Iris pigment epithelial cell (primary cell): ENCODE results near the gene RAX.
A peak's percentile ranks its signal among the peaks of the same experiment; 100 is the strongest.
"Not testable (repeated sequence)": the region's sequence is repeated elsewhere in the genome, so short reads cannot be mapped to it uniquely, and the experiment has no call there.

Source experiments
- DNase-seq: peaks from one replicate; pipeline ENCODE4 v3.0.0-alpha.2; 2011; ENCODE audit warnings: low read depth

The RAX gene

DNA sequence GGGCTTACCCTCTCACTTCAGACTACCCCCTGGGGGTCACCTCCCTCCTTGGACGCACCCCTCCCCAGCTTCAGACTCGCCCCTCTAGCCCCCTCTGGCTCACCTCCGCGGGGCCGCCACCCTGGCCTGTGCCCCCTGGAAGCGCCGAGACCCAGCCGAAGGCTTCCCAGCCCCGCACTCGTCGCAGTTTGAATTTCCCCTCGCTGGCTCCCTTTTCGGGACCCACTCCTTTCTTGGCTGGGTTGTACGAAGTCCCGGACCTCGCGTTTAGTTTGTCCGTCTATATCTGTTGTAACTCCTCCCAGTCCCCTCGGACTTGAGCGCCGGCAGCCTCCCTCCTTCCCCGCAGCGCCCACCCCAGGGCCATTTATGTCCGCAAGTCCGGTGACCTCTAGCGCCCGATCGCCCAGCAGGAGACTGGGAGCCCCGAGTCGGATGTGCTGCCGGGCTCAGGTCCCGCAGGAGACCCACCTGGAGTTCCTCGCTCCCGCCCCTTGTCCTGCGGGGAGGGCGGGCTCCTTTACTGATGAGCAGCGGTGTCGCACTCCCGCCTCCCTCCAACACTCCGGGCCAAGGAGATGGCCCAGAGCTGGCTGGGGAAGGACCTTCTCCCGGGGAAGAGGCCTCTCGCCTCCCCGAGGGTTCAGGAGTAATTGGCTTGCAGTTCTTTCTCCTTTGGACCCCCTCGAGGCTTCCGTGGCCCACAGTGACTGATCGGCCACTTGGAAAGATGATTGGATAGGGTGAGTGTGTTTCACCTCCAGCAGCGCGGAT lies 692 bp upstream of the RAX start:
- DNase-seq: no peak

DNA sequence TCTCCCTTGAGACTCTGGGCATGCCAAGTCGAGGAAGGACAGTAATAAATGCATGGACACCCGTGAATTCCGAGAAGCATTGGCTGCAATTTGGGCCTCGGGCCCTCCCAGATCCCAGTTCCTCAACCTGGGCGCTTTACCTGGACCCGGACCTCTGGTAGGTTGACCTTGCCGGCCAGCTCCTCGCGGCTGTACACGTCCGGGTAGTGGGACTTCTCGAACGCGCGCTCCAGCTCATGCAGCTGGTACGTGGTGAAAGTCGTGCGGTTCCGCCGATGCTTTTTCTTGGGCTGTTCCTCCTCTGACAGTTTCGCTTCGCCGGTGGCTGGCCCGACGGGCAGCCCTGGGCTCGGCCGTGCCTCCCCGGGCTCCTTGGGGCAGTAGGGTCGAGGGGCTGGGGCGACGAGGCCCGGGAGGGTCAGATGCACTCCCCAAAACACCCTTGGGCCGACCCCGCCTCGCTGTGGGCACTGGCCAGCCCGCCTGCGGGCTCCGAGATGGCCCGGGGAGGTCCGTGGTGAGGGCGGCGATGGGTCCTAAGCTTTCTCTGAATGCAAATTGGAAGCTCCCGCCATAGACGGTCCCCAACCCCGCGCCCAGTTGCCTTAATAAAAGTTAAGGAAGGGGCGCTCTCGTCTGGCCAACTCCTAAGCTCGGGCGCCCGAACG lies 899 bp downstream of the RAX start:
- no peak for DNase-seq

DNA sequence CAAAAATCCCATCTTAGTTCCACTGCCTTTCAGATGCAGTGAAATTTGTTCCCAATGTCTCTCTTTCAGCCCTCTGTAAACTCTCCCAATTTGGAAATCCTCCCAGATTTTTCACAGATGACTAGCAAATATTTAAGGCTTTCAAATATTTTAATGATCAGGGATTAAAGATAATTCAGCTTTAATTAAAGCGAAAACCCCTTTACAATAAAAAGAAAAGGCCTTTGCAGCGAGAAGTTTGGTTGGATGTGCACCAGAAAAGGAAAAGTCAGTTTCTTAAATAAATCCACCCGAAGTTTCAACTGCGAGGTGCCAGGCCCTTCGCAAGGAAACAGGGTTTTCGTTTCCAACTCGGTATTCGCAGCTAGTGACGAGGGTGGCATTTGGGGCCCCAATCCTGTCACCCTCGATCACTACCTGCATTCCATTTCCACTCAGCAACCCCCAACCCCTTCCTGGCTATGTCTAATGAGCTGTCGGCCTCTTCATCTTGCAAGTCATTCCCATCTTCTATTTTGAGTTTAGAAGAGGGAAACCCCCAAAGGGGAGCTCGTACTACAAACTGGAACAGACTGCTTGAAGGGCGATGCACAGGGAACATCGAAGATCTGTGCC lies 1.5 kb downstream of the RAX start:
- DNase-seq: no peak

DNA sequence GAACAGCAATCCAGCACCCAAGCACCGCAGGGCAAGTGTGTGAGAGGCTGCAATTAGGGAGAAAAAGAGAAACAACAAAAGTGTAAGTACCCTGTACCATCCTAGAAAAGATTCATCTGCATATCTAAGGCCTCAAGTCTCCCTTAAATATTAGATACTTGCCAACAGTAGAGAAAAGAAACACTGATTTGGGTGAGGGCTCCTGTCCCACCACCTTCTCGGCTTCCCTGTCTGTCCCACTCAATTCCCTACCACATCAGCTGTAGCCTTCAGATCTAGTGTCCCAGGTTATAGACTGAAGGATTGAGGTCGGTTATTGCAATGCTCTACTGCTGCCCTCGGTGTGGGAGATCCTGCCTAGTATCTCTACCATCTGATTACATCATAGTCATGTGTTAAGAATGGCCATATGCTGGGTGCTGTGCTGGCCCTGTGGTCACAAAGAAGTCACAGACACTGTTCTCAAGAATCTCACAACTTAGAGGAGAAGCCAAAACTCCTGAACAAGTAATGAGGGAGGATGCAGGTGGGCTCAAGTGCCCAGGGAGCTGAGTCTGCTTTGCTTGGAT lies 2.5 kb downstream of the RAX start:
- DNase-seq: no peak

DNA sequence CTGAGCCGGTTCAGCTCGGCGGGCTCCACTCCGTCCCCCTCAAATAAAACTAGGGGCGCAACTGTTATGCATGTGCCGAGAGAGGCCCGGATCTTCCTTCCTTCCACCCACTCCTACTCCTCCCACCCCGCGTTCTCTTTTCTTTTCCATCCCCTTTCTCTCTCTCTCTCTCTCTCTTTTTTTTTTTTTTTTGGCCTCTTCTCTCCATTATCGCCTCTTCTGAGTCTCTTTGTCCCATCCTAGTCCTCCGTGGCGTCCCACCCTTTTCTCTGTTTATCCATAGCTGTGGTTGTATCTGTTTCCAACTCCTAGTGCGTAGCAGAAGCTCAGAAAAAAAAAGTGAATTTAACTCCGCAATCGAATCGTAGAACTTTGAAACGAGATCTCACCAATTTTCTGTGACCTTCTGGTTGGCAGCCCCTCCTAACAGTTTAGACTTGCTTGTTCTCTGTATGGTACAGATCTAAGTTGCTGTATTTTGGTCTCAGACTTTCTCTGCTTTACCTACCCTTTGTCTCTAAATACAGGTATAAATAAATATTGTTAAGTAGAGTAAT lies 3.6 kb downstream of the RAX start:
- DNase-seq: no peak

DNA sequence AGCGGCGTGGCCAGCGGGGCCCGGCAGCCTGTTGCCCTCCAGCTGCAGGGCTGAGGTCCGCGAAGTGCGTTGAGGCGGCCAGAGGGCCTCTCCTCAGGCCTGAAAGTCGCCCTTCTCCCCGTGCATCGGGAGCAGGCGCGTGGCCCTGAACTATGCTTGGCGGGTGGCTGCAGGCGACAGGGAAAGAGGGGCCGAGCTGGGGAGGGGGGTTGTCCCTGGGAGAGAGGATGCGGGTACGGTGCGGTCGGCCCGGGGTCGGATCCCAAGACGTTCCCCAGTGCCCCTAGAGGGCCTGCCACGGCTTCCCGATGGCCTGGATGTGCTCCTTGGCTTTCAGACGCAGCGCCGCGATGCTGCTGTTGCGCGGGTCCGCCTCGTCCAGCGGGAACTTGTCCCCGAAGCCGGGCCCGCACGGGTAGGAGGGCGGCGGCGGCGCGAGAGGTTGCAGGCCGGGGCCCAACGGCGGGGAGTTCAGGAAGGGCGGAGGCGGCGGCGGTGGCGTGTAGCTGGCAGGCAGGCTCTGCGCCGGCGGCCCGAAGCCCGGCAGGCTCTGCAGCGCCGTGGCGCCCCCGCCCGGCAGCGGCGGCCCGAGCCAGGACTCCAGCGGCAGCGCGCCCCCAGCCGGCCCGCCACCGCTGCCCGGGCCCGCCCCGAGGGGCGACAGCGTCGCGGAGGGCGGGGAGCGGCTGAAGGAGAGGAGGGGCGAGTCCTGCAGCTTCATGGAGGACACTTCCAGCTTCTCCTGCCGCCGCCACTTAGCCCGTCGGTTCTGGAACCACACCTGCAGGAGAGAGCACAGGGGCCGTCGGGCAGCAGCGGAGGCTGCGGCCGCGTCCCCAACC lies 4.3 kb downstream of the RAX start:
- DNase-seq: peak; percentile 31

DNA sequence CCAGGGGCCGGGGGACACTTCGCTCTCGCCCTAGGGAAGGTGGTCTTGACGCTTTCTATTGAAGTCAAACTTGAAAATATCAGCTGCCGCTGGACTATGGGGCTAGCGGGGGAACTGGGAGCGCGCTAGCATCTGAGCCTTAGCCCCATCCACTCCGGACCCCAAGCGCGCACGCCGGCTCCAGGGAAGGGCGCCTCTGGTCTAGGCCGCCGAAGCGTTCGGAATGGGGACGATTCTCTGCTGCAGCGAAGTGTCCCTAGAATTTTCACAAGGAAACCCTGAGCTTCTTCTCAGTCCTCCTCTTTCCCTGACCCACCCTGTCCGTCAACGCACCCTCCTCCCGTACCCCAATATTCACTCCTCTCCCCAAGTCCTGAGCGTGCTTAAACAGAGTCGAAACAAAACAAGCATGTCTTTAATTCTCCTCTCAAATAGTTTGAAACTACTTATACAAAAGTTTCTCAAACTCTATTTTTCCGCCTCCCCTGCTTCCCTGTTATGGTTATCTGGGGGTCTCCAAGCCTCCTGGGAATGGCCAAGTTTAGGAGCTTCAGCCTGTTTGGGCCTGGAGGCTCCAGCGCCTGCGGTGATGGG lies 5.0 kb downstream of the RAX start:
- no peak for DNase-seq

DNA sequence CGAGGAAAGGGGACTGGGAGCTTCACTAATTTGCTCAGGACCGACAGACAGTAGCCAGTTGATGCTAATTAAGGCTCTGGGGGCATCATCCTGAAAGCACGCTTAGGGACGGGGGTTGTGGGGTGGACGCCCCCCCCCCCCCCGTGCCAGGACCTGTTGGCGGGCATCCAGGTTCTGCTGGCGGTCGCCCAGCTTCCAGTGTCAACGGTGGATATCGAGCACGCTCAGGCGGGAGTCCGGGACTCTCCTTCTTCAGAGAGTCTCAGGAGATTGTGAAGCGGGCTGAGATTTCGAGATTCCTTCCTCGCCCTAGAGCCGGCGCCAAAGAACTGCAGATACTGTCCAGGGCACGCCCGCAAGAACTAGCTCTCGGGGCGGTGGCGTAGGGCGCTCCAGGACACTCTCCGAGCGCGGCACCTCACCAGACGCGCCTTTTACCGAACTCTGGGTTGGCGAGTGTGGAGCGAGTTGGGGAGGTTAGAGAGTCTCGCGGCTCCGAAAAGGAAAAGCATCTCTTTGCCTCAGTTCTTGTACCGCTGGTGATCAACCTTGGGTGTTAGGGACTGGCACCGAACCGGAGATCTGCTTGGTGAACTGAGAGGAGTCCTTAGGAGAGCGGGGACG lies 5.6 kb downstream of the RAX start:
- no peak for DNase-seq

DNA sequence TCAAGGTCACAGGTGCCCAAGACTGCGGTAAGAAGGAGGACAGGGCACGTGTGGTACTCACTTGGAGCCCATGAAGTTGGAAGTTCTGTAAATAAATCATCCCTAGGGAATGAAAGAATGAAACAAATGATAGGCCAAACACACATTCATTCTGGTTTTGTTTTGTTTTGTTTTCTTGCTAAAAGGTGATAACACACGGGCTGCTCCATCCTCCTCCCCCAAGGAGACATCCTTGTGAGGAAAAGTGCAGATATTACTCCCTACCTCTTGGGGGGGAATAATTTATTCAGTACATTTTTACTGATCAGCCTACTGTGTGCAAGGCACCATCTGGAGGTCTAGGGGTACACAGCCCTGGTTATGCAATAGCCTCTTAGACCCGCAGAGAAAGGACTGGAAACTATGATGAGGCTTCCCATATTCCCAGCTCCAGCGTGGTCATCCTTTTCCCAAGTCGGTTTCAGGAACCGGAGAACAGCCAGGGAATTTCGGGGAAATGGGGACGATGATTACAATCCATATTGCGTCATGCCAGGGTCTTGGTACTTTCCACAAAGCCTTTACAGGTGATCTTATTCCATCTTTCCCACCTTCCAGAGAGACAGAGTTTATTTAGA lies 6.3 kb downstream of the RAX start:
- DNase-seq: no peak

DNA sequence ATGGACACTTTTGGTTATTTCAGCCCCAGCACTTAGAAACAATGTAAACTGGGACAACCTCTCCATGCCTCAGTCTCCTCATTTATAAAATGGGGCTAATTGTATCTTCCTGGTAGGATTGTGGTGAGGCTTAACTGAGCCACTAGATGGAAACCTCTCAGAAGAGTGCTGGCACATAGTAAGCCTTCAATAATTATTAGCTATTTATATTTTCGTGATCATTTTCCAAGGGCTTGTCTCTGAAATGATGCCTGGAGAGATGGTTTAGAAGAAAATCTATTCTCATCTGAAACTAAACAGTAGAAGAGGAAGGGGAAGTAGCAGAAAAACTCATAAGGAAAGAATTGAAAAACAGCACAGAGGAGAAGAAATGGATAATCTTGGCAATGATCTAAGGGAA lies 6.8 kb downstream of the RAX start:
- DNase-seq: no peak

DNA sequence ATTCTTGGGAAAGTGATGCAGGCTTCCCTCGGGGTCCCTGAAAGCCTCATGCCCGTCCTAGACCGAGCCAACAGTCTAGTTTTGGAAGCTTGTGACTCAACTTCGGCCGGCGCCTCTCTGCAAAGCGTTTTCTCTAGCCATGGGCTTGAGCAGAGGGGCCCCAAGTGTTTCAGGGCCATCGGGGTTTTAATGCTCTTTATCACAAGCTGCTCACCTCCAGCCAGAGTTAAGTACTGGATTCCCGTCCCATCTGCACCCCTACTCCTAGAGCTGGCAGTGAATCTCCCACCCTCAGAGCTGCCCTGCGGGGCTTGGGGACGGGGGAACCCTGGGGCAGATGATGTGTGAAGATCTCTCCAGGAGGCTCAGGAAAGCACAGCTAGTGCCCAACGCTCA lies 7.3 kb downstream of the RAX start:
- DNase-seq: no peak

DNA sequence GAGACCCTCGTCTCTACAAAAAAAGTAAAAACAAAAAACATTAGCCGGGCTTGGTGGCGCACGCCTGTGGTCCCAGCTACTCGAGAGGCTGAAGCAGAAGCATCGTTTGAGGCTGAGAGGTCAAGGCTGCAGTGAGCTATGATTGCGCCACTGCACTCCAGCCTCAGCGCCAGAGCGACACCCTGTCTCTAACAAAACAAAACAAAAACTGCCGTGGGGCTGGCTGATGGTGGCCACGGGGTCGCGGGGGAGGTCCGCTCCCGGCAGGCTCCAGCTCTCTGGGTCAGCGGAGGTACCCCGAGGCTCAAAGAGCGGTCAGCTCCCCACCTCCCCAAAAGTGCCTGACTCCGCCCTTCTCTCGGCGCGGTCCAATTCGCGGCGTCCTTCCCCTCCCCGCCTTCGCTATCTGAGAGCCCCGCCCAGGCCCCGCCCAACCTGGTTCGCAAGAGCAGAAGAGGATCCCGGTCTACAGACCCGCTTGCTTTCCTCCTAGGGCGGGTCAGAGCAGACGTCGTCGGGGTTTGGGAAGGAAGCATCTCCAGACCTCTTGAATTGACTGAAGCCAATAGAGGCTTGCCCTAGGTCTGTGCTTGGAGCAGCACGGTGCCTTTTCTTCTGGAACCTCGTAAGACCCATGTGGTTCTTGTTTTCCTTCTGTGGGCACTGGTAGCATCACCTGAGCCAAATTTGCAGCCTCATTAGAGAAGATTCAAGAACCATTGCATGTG lies 7.8 kb downstream of the RAX start:
- DNase-seq: no peak

DNA sequence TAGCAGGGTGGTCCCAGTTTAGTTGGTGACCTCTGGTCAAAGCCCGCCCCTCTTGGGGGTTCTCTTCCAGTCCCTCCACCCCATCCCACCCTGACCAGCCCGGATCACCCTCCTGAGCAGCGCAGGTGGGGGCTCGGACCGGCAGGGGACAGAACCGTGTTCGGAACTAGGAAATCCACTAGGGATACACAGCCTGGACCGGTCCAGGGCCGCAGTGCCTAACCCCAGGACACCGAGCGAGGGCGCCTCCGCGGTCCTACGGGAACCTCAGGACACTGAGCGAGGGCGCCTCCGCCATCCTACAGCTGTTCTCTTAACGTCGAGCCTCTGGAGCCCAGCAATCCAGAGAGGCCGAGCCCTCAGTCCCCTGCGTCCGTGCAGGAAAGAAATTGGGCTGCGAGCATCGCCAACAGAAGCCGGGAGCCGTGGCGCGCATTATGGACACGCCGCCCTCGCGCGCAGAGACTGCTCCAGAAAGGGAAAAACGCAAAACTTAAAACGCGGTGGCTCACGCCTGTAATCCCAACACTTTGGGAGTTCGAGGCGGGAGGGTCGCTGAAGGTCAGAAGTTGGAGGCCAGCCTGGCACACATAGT lies 8.5 kb downstream of the RAX start:
- no peak for DNase-seq

DNA sequence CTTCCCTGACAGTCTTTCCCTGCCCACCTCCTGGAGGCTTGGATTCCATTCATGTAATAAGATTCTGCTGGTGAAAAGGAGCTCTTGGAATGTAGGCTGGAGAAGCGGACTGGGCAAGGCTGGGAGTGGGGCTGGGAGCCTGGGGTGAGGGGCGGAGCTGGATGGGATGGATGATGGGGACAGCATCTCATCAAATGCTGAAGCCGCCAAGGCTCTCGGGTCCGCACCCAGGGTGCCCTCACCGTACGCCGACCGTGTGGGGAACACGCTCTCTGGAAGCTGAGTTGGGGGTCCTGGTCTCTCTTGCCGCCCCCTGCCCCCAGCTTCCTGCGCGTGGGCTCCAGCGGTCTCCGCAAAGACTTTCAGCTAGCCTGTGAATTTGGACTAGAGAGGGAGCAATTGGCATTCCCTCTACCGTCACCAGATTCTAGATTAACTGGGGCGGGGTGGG lies 9.1 kb downstream of the RAX start:
- DNase-seq: no peak

DNA sequence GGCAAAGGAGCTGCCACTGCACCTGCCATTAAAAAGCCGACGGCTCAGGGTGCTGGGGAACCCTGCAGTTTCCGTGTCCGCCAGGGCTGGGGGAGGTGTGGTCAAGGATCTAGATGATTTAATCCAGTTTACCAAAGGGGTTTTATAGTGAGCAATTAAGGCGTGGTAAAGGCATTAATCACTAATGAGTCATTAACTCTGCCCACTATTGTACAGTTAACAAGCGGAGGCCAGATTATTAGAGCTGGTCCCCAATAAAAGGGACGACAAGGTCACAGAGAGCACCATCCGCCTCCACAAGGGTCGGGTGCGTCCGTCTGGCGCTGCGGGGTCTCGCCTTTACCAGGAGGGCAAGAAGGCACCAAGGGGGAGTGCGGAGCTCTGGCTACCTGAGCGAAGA lies 9.6 kb downstream of the RAX start:
- no peak for DNase-seq

DNA sequence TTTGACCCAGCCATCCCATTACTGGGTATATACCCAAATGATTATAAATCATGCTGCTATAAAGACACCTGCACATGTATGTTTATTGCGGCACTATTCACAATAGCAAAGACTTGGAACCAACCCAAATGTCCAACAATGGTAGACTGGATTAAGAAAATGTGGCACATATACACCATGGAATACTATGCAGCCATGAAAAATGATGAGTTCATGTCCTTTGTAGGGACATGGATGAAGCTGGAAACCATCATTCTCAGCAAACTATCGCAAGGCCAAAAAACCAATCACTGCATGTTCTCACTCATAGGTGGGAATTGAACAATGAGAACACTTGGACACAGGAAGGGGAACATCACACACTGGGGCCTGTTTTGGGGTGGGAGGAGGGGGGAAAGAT lies 11.0 kb downstream of the RAX start:
- DNase-seq: not testable (repeated sequence)

DNA sequence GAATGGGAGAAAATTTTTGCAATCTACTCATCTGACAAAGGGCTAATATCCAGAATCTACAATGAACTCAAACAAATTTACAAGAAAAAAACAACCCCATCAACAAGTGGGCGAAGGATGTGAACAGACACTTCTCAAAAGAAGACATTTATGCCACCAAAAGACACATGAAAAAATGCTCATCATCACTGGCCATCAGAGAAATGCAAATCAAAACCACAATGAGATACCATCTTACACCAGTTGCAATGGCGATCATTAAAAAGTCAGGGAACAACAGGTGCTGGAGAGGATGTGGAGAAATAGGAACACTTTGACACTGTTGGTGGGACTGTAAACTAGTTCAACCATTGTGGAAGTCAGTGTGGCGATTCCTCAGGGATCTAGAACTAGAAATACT lies 11.4 kb downstream of the RAX start:
- DNase-seq: not testable (repeated sequence)

DNA sequence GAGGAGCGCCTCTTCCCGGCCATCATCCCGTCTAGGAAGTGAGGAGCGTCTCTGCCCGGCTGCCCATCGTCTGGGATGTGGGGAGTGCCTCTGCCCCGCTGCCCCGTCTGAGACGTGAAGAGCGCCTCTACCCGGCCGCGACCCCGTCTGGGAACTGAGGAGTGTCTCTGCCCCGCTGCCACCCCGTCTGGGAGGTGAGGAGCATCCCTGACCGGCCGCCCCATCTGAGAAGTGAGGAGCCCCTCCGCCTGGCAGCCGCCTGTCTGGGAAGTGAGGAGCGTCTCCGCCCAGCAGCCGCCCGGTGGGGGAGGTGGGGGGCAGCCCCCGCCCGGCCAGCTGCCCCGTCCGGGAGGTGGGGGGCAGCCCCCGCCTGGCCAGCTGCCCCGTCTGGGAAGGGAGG lies 17.8 kb downstream of the RAX start:
- not testable (repeated sequence) for DNase-seq

DNA sequence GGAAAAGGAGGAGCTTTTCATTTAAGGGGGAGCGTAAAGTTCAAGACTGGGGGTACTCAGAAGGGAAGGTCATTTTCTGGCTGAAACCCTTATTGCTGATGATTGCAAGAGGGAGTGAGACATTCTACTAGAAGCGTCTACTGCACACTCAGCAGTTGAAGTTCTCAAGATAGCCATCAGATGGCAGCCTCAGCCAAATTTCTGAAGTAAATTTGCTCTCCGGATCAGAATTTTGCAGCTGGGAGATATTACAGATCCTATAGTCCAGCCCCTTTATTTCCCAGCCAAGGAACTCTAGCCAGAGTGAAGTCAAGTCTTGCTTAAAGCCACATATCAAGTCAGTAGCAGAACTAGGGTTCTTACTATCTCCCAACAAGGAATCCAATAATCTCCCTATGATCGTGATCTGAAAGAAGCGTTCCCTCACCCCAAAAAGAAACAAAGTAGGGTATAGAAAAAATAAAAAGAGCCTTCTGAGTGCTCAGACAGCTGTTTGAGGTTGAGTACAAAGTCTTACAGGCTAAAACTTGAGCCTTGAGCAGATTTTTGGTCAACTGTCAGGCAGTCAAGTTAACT lies 24.0 kb downstream of the RAX start:
- peak; percentile 85 for DNase-seq
